HG02798 (cell line): ENCODE measurements around the gene TMEM107.

Source experiments
- ATAC-seq: cut with Tn5 transposase; IDR thresholded peaks from one replicate; pipeline ENCODE4 v1.9.1; 2021; ENCODE audit warnings: mild to moderate bottlenecking; ENCODE audit not compliant: unreplicated experiment, poor library complexity

Gene TMEM107

DNA sequence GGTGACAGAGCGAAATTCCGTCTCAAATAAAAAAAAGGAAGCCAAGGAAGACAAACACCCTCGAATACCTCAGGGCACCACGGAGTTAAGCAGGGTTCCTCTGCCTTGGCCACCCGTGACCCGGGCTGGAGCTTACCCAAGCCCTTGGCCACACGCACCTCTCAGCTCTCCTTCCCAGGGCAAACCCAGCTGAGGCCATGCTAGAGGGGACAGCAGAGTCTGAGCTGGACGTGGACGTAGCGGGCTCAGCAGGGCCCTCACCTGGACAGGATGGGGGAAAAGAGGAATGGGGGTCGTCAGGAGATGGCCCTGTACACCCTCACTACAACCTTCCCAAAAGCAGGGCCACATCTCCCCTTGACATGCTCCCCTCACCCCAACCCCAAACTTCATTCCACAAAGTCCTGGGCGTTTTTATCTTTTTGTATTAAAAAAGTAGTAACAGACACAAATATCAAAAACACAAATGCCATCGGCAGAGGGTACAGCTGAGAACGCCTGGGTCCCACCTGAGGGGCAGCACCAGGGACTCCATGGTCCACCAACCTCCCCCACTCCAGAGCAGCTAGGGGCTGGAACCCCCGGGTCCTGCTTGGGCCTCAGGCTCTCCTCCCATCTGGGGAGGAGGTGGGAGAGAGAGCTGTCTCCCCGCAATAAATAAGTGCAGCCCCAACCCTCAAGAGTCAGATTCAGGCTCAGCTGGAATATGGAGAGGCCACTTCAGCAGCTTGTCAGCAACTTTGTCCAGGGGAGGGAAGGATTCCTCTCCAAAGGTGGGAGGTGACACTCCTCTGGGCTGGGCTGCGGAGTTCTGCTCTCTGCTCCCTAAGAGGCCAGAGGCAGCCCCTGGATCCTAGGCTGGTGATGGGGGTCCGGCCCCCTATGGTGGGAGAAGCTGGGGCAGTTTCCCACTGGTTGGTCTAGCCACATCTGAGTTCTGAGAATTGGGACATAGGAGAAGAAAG, 35.8 kb downstream of the TMEM107 start:
- ATAC-seq, result no peak

DNA sequence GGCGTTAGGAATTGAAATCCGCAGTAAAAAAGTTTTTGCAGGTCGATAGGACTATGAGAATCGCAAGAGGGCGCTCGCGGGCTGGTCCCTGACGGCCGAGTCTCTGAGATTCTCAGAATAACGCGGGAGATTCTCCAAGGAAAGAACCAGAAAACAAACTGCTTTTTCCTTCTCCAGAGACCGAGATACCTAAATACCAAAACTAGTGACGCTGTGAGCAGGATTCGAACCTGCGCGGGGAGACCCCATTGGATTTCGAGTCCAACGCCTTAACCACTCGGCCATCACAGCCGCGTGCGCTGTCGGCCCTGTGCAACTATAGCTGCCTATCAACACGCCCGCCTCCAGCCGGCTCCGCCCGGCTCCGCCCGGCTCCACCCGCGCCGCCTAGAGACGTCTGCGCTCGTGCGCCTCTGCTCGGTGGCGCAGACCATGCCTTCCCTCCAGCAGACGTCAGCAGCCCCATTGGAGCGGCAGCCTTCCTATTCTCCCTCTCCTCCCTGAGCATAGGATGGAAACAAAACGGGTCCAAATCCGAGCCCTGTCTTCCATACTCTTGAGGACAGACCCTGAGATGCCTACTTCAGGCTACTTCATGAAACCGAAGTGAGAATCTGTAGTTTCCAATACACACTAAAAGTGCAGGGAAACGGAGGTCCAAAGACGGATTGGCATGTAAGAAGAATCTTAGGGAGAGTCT, 37.4 kb downstream of the TMEM107 start:
- ATAC-seq, result peak; percentile 89

DNA sequence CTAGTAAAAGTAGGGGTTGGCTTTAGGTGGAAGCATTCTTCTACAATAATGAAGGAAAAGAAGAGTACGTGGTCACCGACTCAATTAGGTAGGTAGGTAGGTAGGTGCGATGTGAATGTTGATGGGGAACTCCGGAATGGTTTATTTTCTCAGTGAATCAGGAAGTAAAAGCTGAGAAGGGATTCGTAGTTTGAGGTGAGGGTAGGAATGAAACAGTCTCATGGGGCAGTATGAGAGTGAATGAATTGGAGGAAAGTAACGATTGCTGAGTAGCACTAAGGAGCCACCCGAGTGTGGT, 37.9 kb downstream of the TMEM107 start:
- no peak for ATAC-seq

DNA sequence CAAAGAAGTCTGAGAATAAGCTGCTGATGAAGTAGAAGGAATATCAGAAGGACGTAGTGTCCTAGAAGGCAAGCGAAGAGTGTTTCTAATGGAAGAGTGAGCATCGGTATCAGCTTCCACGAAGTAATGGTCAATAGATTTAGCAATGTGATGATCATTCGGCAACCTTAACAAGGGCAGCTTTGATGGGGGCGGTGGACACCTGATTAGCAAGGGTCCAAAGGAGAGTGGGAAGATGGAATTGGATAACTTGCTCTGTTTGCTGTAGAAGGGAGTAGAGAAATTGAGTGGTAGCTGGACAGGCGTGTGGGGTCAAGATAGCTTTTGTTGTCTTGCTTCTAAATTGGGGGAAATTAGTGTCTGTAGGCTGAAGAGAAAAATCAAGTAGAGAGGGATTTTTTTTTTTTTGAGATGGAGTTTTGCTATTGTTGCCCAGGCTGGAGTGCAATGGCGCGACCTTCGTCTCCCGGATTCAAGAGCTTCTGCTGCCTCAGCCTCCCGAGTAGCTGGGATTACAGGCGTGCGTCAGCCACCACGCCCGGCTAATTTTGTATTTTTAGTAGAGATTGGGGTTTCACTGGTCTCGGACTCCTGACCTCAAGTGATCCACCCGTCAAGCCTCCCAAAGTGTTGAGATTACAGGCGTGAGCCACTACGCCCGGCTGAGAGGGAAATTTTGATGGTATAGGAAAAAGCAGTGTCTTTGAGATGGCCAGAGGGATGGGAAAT, 38.4 kb downstream of the TMEM107 start:
- ATAC-seq, result no peak

DNA sequence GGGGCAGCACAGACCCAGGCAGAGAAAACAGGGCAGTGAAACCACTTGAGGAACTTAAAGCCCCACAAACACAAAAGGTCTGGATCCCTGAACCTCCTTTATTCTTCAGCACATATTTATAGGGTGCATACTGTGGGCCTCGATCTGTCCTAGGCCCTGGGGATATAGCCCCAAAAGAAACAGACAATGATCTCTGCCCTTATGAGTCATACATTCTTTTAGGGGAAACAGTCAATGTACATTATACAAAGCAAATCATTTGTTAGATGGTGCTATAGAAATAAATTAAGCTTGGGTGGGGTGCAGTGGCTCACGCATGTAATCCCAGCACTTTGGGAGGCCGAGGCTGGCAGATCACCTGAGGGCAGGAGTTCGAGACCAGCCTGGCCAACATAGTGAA, 42.2 kb downstream of the TMEM107 start:
- no peak for ATAC-seq

DNA sequence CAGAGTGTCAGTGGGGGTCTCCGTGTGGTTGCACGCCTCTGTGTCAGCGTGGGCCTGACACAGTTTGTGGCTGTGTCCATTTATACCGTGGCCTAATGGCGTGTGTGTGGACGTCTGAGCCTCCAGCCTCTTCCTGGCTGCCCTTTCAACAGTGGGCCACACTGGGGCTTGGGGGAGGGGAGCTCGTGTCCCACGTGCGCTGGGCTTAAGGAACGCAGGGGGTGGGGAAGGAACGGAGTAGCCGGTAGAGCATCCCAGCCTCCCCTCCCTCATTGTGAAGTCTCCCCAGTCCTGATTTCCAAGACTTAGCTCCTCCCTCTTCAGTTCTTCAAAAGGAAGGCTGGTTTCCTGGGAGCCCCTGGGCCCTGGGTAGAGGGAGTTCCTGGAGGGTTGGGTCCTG, 42.8 kb downstream of the TMEM107 start:
- no peak for ATAC-seq

DNA sequence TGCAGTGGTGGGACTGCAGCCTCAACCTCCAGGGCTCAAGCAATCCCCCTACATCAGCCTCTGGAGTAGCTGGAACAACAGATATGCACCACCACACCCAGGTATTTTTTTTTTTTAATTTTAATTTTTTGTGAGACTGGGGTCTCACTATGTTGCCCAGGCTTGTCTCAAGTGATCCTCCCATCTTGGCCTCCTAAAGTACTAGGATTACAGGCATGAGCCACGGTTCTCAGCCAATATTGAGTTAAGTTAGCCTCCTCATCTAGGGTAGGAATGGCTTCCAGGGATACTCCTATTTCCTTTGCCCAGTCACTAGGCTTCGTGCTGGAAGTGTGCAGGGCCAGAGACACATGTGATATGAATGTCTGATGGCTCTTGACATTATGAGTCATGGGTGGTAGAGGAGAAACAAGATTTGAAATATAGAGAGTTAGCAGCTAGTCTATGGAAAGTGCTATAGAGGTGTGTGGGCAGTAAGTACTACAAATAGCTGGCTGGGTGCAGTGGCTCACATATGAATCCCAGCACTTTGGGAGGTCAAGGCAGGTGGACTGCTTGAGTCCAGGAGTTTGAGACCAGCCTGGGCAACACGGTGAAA, 44.2 kb downstream of the TMEM107 start:
- ATAC-seq, result no peak

DNA sequence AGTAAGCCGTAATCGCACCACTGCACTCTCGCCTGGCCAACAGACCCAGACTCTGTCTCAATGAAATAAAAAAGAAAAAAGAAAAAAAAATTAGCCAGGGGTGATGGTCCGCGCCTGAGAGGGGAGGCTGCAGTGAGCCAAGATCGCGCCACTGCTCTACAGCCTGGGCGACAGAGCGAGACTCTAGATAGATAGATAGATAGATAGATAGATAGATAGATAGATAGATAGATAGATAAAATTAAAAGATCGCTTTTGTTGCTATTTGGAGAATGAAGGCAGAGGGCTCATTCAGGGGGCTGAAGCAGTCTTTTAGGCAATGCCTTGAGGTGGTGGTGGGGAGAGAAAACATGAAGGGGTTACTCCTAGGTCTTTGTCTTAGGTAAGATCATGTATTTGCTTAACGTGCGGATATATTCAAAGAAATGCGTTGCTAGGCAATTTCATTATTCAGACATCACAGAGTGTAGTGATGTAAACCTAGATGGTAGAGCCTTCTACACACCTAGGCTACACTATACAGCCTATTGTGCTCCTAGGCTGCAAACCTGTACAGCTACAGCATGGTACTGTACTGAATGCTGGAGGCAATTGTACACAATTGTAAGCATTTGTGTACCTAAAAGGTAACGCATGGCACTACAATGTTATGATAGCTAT, 47.9 kb downstream of the TMEM107 start:
- no peak for ATAC-seq

DNA sequence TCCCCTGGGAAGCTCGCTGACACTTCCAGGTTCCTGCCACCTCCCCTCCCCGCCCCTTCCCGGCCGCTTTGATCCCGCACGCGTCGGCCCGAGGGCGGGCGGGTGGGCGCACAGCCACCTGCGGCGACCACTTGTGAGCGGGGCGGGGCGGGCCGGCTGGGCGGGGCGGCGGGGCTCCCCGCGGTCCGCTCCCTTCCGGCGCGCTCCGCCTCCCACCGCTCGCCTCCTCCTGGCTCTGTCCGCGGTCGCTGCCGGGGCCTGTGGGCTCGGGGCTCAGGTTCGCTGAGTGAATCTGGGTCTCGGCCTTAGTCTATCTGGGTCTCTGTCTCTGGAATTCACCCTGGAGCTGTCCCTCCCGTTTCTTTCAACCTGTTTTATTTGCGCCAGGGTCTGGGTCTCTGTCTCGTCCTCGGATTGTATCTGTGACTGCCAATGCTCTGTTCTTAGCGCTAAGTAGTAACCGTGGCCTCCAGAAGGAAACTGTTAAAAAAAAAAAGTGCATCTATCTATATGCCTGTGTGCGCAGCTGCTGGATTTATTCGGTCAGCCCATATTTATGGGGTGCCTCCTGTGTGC, 49.6 kb downstream of the TMEM107 start:
- ATAC-seq, result peak; percentile 34

DNA sequence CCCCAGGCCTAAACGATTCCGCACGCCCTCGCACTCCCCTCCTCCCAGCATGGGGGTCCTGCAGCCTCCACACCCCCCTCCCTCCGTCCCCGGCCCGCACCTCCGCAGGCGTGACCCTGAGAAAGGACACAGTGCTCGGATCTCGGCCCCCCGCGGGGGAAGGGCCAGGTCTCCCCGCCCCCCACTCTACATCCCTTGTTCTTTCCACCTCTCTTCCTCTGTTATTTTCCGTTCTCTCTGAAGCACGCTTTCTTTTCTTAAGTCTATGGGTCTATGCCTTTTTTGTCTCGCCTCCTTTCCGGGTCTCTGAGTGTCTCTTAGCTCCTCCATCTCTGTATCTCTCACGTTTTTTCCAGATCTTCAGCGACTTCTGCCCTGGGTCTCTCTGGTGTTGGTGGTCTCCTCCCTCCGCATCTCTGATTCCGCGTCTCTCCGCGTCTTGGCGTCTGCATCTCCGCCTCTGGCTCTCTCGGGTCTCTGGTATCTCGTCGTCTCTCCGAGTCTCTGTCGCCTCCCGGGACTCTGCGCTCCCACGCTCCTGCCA, 50.2 kb downstream of the TMEM107 start:
- ATAC-seq, result no peak

DNA sequence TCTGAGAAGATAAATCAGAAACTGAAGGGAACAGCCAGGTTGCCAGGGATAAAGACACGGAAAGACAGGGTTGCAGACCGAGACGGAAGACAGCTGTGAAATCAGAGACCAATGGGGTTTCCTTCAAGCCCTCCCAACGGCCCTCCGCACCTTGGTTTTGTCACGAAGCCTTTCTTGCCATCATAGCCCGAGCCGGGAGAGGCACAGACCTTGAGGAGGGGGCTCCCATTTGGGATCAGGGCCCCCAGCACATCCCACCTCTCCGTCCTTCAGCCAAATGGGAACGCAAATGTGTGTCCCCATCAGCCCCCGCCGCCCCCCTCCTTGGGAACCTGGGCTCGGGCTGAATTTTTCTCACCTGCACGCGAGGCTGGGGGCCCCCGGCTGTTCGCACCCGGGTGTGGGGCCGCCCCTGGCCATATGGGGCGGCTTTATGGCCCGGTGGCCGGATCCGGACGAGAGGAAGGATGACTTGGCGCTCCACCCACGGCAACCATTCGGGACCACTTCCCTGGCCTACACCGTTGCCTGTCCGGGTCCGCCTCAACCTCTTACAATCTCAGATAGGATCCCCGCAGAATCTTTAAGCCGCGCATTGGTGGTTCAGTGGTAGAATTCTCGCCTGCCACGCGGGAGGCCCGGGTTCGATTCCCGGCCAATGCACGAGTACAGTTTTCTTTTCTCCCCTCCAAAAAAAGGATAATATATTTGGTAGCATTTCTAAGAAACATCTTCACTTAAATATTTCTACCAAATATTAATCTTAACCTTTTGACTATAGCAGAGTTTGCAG, 50.8 kb downstream of the TMEM107 start:
- peak; percentile 28 for ATAC-seq

DNA sequence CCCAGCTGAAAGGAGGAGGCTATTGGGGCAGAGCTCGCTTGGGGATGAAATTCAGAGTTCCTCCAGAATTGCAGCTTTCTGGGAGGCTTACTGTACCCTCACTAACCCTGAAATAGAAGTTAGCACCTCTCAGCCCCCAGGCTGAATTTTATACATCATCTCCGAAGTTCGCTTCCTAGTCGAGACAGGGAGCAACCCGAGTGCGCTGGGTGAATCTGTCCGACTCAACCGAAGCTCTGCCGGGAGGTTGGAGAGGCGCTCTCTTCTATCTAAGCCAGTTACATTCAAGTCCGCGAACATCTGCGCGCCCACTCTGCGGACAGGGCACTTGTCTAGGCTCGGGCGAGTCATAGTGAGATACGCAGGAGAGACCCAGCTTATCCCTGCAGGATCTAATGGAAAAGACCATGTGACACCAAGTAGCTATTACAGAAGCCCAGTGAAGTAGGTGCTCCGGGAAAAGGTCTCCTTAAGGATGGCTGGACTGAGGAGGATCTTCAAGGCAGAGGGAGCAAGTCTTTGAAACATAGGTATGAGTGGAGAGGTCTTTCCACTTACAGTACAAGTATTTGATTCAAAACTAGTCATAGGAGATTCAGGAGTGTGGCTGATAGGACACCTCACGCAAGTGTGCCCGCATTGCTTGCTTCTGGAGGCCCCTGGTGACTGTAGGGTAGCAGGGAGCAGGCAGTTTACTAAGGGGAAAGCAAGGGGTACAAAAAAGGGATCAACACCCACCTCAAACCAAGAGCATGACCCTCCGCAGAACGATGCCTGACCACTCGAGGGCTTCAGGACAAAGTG, 51.6 kb downstream of the TMEM107 start:
- no peak for ATAC-seq

DNA sequence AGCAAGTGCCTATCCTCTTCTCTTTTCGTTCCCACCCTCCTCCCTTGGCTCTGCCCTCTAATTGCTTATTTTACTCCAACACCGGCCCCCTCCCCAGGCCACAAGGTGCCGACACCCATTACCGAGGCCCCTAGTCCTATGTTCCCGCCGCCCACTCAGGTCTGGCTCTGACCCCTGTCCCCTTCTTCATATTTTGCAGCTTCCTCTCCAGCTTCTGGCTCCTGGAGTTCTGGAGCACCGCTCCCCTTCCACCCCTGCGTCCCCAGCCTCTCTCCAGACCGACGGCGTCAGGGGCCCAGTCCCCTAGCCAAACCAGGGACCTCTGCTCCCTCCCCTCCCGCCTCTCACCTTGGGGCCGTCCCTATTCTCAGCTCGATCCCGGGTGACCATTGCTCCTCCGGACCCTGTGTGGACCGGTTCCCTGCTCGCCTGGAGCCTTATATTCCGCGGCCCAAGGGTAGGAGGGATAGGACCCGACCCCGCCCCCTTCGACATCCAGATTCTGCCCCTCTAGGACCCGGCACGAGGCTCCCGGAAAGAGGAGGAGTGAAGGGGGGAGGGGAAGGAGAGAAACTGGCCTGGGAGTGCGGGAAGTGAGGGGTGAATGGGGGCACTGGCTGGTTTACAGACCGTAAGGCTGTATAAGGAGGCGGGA, 52.4 kb downstream of the TMEM107 start, which contains the start of gene HES7:
TSS of gene HES7 (minus strand) at position 412 of the 655 bp plus-strand sequence. CDS start at position 390, 22 bp downstream.
- no peak for ATAC-seq

DNA sequence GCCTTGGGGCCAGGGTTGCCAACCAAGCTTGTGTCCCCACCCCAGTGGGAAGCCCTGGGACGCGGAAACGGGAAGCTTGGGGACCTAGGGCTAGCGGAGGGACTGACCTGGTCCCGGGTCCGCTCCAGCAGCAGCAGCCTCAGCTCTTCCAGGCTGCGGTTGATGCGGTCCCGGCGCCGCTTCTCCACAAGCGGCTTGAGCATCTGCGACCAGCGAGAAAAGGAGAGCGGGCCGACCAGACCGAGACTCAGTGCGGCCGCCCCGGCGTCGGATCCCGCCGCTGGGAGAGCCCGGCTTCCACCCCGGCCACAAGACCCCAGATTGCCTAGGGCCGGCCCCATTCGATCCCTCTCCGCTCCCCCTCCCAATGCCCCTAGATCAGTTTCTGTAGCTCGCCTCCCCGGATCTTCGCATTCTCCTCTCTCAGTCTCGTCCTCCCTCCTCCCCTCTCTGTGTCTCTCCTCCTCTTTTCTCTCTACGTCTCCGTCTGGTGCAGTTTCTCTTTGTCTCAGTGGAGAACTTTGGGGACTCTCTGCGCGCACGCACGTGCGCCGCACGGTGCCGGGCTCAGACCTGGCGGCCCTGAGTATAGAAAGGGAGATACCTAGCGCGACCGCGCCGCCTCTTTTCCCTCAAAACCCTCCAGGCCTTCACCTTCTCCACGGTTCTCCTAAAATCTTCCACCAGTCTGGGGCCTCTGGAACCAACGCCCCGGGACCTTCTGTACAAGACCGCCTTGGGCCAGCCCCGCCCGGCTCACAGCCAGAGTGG, 53.1 kb downstream of the TMEM107 start:
- ATAC-seq, result no peak
